Stimulated activated effector memory CD8-positive, alpha-beta T cell treated with anti-CD3 and anti-CD28 coated beads, Interleukin-12 subunit alpha, Interleukin-12 subunit beta, amount 100 ng/mL, for 72 hours (primary cell): ENCODE data around the gene KRT77.
A peak's percentile ranks its signal among the peaks of the same experiment; 100 is the strongest.

Source experiments
- ATAC-seq: fragments of 150-1000 bp; cut with Tn5 transposase; 2 replicates; pipeline ENCODE4 v1.10.0; 2021
- DNase-seq, 2 donors: peaks; one replicate each; pipeline ENCODE4 v3.0.0; 2021 to 2022; ENCODE audit warnings: low spot score in 2 of 2
- H3K27ac Mint-ChIP-seq: one replicate; pipeline ENCODE4 v1.8.0; 2022; ENCODE audit warnings: mild to moderate bottlenecking, mixed read lengths
- H3K36me3 Mint-ChIP-seq: one replicate; pipeline ENCODE4 v1.8.0; 2022; ENCODE audit warnings: mild to moderate bottlenecking, mixed read lengths
- H3K4me1 Mint-ChIP-seq: one replicate; pipeline ENCODE4 v1.8.0; 2022; ENCODE audit warnings: mixed read lengths
- H3K4me3 Mint-ChIP-seq: one replicate; pipeline ENCODE4 v1.8.0; 2022; ENCODE audit warnings: mild to moderate bottlenecking, mixed read lengths
- H3K9me3 Mint-ChIP-seq: one replicate; pipeline ENCODE4 v1.8.0; 2022; ENCODE audit warnings: mixed read lengths

KRT77 gene

GRCh38 chr12:52663420-52663819, 39.9 kb downstream of the KRT77 start:
- Mint-ChIP-seq H3K4me3 (no peak overlapping the region), H3K4me1 (peaks cover 12% of the 10 kb centered on the region), H3K27ac (no peak overlapping the region), H3K36me3 (no peaks in the 10 kb centered on the region), H3K9me3 (no peaks in the 10 kb centered on the region)
- no peak for ATAC-seq
- no peak for DNase-seq

GRCh38 chr12:52662918-52663229, 40.5 kb downstream of the KRT77 start:
- no peak for ATAC-seq
- no peak overlapping the region for H3K27ac Mint-ChIP-seq

GRCh38 chr12:52662093-52662917, 41.0 kb downstream of the KRT77 start:
- H3K9me3 Mint-ChIP-seq, result no peaks in the 10 kb centered on the region
- no peaks in the 10 kb centered on the region for H3K36me3 Mint-ChIP-seq
- peaks cover 12% of the 10 kb centered on the region for H3K4me1 Mint-ChIP-seq
- no peak for DNase-seq
- no peak overlapping the region for H3K4me3 Mint-ChIP-seq
- no peak for ATAC-seq
- no peak overlapping the region for H3K27ac Mint-ChIP-seq

More at GRCh38 chr12:52662918-52663229, 40.5 kb downstream of the KRT77 start:
- H3K9me3 Mint-ChIP-seq, result no peaks in the 10 kb centered on the region
- DNase-seq, result no peak
- H3K4me1 Mint-ChIP-seq, result peaks cover 12% of the 10 kb centered on the region
- H3K4me3 Mint-ChIP-seq, result no peak overlapping the region
- no peaks in the 10 kb centered on the region for H3K36me3 Mint-ChIP-seq

- H3K36me3 Mint-ChIP-seq, result no peaks in the 10 kb centered on the region
- peaks cover 12% of the 10 kb centered on the region for H3K4me1 Mint-ChIP-seq
- no peak overlapping the region for H3K27ac Mint-ChIP-seq
- no peak for DNase-seq
- no peak overlapping the region for H3K4me3 Mint-ChIP-seq
- ATAC-seq, result no peak
- no peaks in the 10 kb centered on the region for H3K9me3 Mint-ChIP-seq
These were observed 41.7 kb downstream of the KRT77 start for GRCh38 chr12:52661668-52662067.

GRCh38 chr12:52660934-52661499, 42.3 kb downstream of the KRT77 start:
- ATAC-seq, result no peak
- peaks cover 12% of the 10 kb centered on the region for H3K4me1 Mint-ChIP-seq
- H3K4me3 Mint-ChIP-seq, result no peak overlapping the region
- no peak for DNase-seq
- no peak overlapping the region for H3K27ac Mint-ChIP-seq
- H3K9me3 Mint-ChIP-seq, result no peaks in the 10 kb centered on the region
- no peaks in the 10 kb centered on the region for H3K36me3 Mint-ChIP-seq

- DNase-seq, result no peak
- Mint-ChIP-seq H3K4me1 (peaks cover 16% of the 10 kb centered on the region), H3K4me3 (no peak overlapping the region), H3K36me3 (no peaks in the 10 kb centered on the region), H3K9me3 (no peaks in the 10 kb centered on the region), H3K27ac (peak overlapping the region; percentile 62)
- ATAC-seq, result no peak
These were observed 43.4 kb downstream of the KRT77 start for GRCh38 chr12:52659951-52660350.

- no peaks in the 10 kb centered on the region for H3K36me3 Mint-ChIP-seq
- H3K4me3 Mint-ChIP-seq, result no peak overlapping the region
- no peak for DNase-seq
- ATAC-seq, result no peak
- peaks cover 16% of the 10 kb centered on the region for H3K4me1 Mint-ChIP-seq
- peak overlapping the region; percentile 62 for H3K27ac Mint-ChIP-seq
- no peaks in the 10 kb centered on the region for H3K9me3 Mint-ChIP-seq
These were observed 43.9 kb downstream of the KRT77 start for GRCh38 chr12:52659395-52659794.

- ATAC-seq (no peak), DNase-seq (no peak)
These were observed 45.1 kb downstream of the KRT77 start for GRCh38 chr12:52658196-52658595.

GRCh38 chr12:52657250-52657902, 45.9 kb downstream of the KRT77 start:
- Mint-ChIP-seq H3K36me3 (no peaks in the 10 kb centered on the region), H3K4me1 (peaks cover 12% of the 10 kb centered on the region)
- no peak for DNase-seq

More at GRCh38 chr12:52658196-52658595, 45.1 kb downstream of the KRT77 start:
- H3K27ac Mint-ChIP-seq, result no peak overlapping the region
- H3K4me3 Mint-ChIP-seq, result no peak overlapping the region
- H3K4me1 Mint-ChIP-seq, result peaks cover 16% of the 10 kb centered on the region
- no peaks in the 10 kb centered on the region for H3K9me3 Mint-ChIP-seq
- H3K36me3 Mint-ChIP-seq, result no peaks in the 10 kb centered on the region

GRCh38 chr12:52656616-52657015, 46.7 kb downstream of the KRT77 start:
- ATAC-seq (no peak), DNase-seq (no peak)
- Mint-ChIP-seq H3K27ac (no peak overlapping the region), H3K9me3 (no peaks in the 10 kb centered on the region), H3K4me1 (peaks cover 5% of the 10 kb centered on the region), H3K36me3 (no peaks in the 10 kb centered on the region), H3K4me3 (no peak overlapping the region)

More at GRCh38 chr12:52657250-52657902, 45.9 kb downstream of the KRT77 start:
- no peak for ATAC-seq
- Mint-ChIP-seq H3K4me3 (no peak overlapping the region), H3K27ac (no peak overlapping the region), H3K9me3 (no peaks in the 10 kb centered on the region)

GRCh38 chr12:52655720-52656124, 47.6 kb downstream of the KRT77 start:
- Mint-ChIP-seq H3K4me3 (no peak overlapping the region), H3K27ac (no peak overlapping the region), H3K9me3 (no peaks in the 10 kb centered on the region), H3K36me3 (no peaks in the 10 kb centered on the region), H3K4me1 (peaks cover 4% of the 10 kb centered on the region)
- ATAC-seq, result no peak
- DNase-seq, result no peak

GRCh38 chr12:52655251-52655650, 48.1 kb downstream of the KRT77 start:
- H3K36me3 Mint-ChIP-seq, result no peaks in the 10 kb centered on the region
- no peaks in the 10 kb centered on the region for H3K9me3 Mint-ChIP-seq
- no peak for DNase-seq
- no peak overlapping the region for H3K27ac Mint-ChIP-seq
- H3K4me1 Mint-ChIP-seq, result peaks cover 4% of the 10 kb centered on the region
- ATAC-seq, result no peak
- H3K4me3 Mint-ChIP-seq, result no peak overlapping the region

- H3K27ac Mint-ChIP-seq, result no peak within 1 kb of the TSS
- H3K4me1 Mint-ChIP-seq, result peaks cover 32% of the 10 kb centered on the region
- H3K9me3 Mint-ChIP-seq, result no peaks in the 10 kb centered on the region
- no peak for ATAC-seq
- no peak for DNase-seq
- H3K4me3 Mint-ChIP-seq, result no peak within 1 kb of the TSS
- H3K36me3 Mint-ChIP-seq, result no peaks in the 10 kb centered on the region
These were observed 51.5 kb downstream of the KRT77 start, which contains the start of gene KRT2 for GRCh38 chr12:52651726-52652261. KRT2 (minus strand) TSS chr12:52652211; CDS start chr12:52652142, 69 bp downstream.

- H3K4me1 Mint-ChIP-seq, result peaks cover 42% of the 10 kb centered on the region
- H3K27ac Mint-ChIP-seq, result no peak overlapping the region
- ATAC-seq (no peak), DNase-seq (no peak)
- no peak overlapping the region for H3K4me3 Mint-ChIP-seq
- no peaks in the 10 kb centered on the region for H3K9me3 Mint-ChIP-seq
- no peaks in the 10 kb centered on the region for H3K36me3 Mint-ChIP-seq
These were observed 52.7 kb downstream of the KRT77 start for GRCh38 chr12:52650520-52651081.

- Mint-ChIP-seq H3K4me1 (peaks cover 54% of the 10 kb centered on the region), H3K36me3 (no peaks in the 10 kb centered on the region), H3K9me3 (no peaks in the 10 kb centered on the region), H3K4me3 (no peak overlapping the region), H3K27ac (no peak overlapping the region)
- DNase-seq (no peak), ATAC-seq (no peak)
These were observed 54.3 kb downstream of the KRT77 start for GRCh38 chr12:52649066-52649465.
